GM19099 (cell line): ENCODE results near the gene UBE2E3.

Source experiments
- POLR2A ChIP-seq: IDR thresholded peaks from 3 replicates; pipeline ENCODE4 v1.6.1; 2011; ENCODE audit warnings: low read depth; ENCODE audit not compliant: insufficient read length; ENCODE audit errors: extremely low read depth

The UBE2E3 gene

GRCh38 chr2:181046833-181047232 is 66.4 kb downstream of the UBE2E3 start:
- no peak for TF ChIP-seq POLR2A

GRCh38 chr2:181047829-181048228 is 67.4 kb downstream of the UBE2E3 start:
- TF ChIP-seq POLR2A, result no peak

DNA sequence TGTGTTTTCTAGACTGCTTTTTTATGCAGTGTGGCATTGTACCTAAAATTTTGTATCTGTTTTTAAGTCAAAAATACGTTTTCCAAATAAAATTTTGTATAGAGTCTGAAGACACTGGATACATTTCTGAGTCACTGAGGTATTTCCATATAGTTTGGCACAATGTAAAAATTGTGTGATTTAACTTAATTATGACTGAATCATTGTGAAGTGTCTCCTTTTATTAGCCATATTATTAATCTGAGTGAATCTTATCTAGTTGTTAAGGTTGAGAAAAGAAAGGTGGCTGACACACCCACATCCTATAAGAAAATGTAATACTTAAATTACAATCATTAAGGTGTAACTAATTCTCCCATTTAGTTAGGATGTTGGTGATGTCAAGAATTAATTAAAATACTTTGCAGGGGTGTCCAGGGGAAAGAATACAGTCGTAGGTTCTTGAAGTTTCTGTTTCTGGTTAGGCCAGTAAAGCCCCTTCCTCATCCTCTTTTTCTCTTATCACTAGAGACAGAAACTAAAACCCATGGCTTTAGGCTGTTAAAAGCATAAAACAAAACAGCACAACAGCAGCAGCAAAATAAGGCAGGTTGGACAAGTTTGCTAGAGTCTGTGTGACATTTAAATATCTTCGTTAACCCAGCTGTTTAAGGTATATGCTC is 71.6 kb downstream of the UBE2E3 start:
- no peak for TF ChIP-seq POLR2A

- TF ChIP-seq POLR2A, result no peak
These were observed 72.1 kb downstream of the UBE2E3 start for GRCh38 chr2:181052523-181052891.

DNA sequence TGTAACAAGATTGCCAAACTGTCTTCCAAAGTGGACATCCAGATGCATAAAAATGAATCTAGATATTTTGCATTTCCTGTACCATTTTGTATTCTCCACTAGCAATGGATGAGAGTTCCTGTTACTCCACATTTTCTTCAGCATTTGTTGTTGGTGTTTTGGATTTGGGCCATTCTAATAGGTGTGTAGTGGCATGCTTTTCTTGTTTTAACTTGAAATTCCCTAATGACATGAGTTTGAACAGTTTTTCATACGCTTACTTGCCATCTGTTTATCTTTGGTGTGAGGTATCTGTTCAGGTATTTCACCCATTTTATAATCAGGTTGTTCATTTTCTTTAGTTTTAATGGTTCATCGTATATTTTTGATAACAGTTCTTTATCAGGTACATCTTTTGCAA is 73.9 kb downstream of the UBE2E3 start:
- TF ChIP-seq POLR2A, result no peak

GRCh38 chr2:181054843-181055242 is 74.4 kb downstream of the UBE2E3 start:
- no peak for TF ChIP-seq POLR2A

GRCh38 chr2:181058378-181059269 is 78.2 kb downstream of the UBE2E3 start:
- no peak for TF ChIP-seq POLR2A

DNA sequence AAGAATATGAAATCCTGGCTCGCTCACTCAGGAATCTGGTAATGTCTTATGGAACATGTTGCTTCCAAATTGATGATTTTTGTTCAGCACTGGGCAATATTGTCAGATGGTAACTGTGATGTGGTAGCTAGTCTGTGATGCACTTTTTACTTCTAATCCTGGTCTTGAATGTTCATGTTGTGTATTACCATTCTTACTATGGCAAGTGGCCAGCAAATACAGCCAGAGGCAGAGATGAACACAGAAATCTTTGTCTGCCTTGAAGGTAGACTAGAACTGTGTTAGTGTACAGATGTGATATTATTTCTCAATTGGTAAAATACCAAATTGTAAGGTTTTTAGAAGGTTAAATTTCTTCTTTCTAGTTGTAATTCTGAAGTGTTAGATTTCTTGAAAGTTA is 83.3 kb downstream of the UBE2E3 start:
- TF ChIP-seq POLR2A, result no peak

- TF ChIP-seq POLR2A, result no peak
These were observed 85.1 kb downstream of the UBE2E3 start for GRCh38 chr2:181065458-181065857.

DNA sequence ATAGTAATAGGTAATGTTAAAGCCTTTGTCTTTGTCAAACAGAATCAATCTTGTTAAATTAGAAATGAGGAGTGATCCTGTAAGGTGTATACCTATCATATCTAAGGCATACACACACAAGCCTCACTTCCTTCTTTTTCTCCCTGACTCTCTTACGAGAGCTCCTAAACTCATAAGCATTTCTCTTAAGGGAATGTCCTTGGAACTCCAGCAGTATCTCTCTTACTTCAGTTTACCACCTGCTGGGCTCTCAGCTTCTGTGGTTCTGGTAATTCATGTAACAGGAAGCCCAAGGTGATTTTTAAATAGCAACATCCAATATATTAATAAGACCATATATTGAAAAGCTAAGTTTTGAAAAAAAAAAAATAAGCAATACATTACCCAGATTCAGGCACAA is 85.9 kb downstream of the UBE2E3 start:
- no peak for TF ChIP-seq POLR2A

- no peak for TF ChIP-seq POLR2A
These were observed 89.9 kb downstream of the UBE2E3 start for GRCh38 chr2:181070119-181070835.

DNA sequence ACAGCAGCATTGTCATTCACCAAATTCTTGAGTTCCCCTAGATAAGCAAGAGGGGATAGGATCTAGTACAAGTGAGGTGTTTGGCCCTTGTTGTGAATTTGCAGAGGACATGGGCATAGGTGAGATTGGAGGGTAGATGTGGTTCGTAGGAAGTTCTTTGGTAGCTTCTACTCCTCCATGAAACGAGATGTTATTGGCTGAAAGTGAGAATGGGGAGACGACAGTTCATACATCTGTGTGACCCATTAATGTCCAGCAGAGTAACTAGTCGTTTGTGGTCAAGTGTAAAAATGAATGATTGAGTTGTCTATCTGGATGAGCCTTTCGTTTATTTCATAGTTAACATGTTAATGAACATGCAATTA is 90.4 kb downstream of the UBE2E3 start:
- TF ChIP-seq POLR2A, result no peak

- TF ChIP-seq POLR2A, result no peak
These were observed 92.3 kb downstream of the UBE2E3 start for GRCh38 chr2:181072486-181073235.

DNA sequence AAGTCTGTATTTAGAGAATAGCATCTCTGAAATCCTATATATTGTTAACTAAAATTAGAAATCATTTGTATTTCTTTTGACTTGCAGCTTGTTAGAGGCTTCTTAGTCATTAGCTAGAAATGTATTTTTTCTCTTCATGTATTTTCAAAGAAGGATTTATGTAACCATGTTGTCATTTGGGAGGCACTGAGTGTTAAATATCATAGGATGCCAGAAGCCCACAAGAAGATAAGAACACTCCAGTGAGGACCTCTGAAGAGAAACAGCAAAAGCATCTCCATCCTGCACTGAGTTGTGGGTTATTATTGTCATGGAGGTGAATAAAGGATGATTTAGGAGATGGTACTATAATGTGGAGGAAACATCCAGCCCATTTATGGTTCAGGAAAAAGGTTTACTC is 93.5 kb downstream of the UBE2E3 start:
- TF ChIP-seq POLR2A, result no peak

DNA sequence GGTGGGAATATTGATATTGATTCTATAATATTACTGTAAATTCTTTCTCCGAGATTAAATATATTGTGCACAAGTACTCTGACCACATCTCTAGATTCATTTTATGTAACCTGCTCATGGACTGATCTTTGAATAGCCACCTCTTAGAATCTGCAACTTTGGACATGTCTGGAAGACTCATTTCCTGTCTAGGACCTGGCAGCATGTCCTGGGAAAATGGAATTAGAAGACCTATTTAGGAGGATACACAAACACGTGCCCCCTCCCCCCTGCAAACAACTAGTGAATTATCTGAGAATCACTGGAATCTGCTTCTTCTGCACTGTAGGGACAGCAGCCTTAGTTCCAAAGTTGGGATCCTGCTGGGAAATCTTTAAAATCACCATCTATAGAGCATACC is 94.1 kb downstream of the UBE2E3 start:
- no peak for TF ChIP-seq POLR2A
